ENCODE measurements around the gene CD44. TPM values are rescaled to one million over a fixed set of nuclear protein-coding genes. Genes with fewer than 3 reads are reported as not detected.

Gene CD44
- total RNA-seq, 1 experiment from 2014 or later: 6.1 TPM

- H2BK120ac ChIP-seq (ENCODE audit: low read depth, low read length, poor library complexity, severe bottlenecking): no peak overlapping the region
Observed at GRCh38 chr11:35169112-35169511, 30.1 kb downstream of the CD44 start.

More at GRCh38 chr11:35169112-35169511, 30.1 kb downstream of the CD44 start:
- Histone ChIP-seq H3K9me3 (ENCODE audit: control insufficient read depth, low read depth, low read length) (no peaks in the 10 kb centered on the region), H4K8ac (replicated peaks; ENCODE audit: insufficient read length, low read depth, low read length) (no peak overlapping the region), H3K23me2 (ENCODE audit: insufficient read length, low read depth, low read length, poor library complexity, severe bottlenecking) (no peaks in the 10 kb centered on the region), H3K4me2 (ENCODE audit: insufficient read depth, insufficient read length, low read length) (no peak overlapping the region), H3K79me2 (ENCODE audit: insufficient read depth, low read length) (no peaks in the 10 kb centered on the region), H3K18ac (ENCODE audit: insufficient read length, low read depth, low read length) (no peak overlapping the region), H2BK12ac (ENCODE audit: insufficient read length, low read depth, low read length) (no peak overlapping the region), H2BK20ac (ENCODE audit: low read depth, low read length, poor library complexity, severe bottlenecking) (no peak overlapping the region), H2AFZ (ENCODE audit: low read length) (no peak overlapping the region), H3K27ac (ENCODE audit: insufficient read length, low read depth, low read length) (no peak overlapping the region), H3K14ac (ENCODE audit: insufficient read depth, low read length) (no peak overlapping the region), H3K4me1 (ENCODE audit: insufficient read depth, low read length) (peaks cover 8% of the 10 kb centered on the region; the same call in 1 of the 2 replicates), H2BK15ac (ENCODE audit: low read depth, low read length) (no peak overlapping the region), H4K91ac (ENCODE audit: insufficient read length, low read depth, low read length) (no peak overlapping the region), H3K56ac (ENCODE audit: insufficient read length, low read depth, low read length) (no peak overlapping the region), H2AK5ac (ENCODE audit: insufficient read length, low read length) (no peak overlapping the region), H3K23ac (ENCODE audit: insufficient read length, low read depth, low read length) (no peak overlapping the region), H2BK5ac (ENCODE audit: insufficient read length, low read length) (no peak overlapping the region), H3K27me3 (ENCODE audit: insufficient read depth, low read length) (no peaks in the 10 kb centered on the region), H3K4ac (ENCODE audit: low read depth, low read length) (no peak overlapping the region), H3K9ac (ENCODE audit: extremely low read depth, insufficient read length, low read length) (no peak overlapping the region), H3T11ph (ENCODE audit: low read length) (no peak overlapping the region), H4K20me1 (ENCODE audit: control insufficient read depth, insufficient read depth, insufficient read length) (no peaks in the 10 kb centered on the region), H4K5ac (ENCODE audit: insufficient read length, low read depth, low read length) (no peak overlapping the region), H3K79me1 (ENCODE audit: insufficient read depth, low read depth, low read length, poor library complexity, severe bottlenecking) (no peaks in the 10 kb centered on the region)
- Mint-ChIP-seq H3K27ac (no peak overlapping the region), H3K9me3 (no peaks in the 10 kb centered on the region), H3K4me3 (no peak overlapping the region), H3K4me1 (peaks cover 18 to 19% of the 10 kb centered on the region in 2 experiments), H3K27me3 (ENCODE audit: low read depth) (no peaks in the 10 kb centered on the region), H3K36me3 (ENCODE audit: insufficient read depth in 1 of 3, low read depth in 3 of 3) (no peaks in the 10 kb centered on the region)
- TF ChIP-seq CTCF (conservative IDR thresholded peaks at IDR 0.05): no peak
- no peak for DNase-seq
- WGBS (ENCODE audit: extremely low coverage, insufficient read length, low lambda C conversion rate): no CpG with 5 or more reads among the region's 2 CpGs
